22Rv1 (cell line): Measurements from ENCODE around the gene ALDH1A3.

ENCODE experiments used
- H3K27ac ChIP-seq: fragments of 450-650 bp; 2 replicates; pipeline ENCODE4 v1.5.1; 2017
- ZFX ChIP-seq: fragments of 450-650 bp; IDR thresholded peaks from 2 replicates; pipeline ENCODE4 v1.6.1; 2017; ENCODE audit warnings: antibody characterized with exemption, borderline replicate concordance
- TF ChIP-seq, protein P1 (sequence below): fragments of 450-650 bp; IDR thresholded peaks from 2 replicates; pipeline ENCODE4 v1.5.1; 2017; ENCODE audit warnings: mild to moderate bottlenecking

ALDH1A3 gene

DNA sequence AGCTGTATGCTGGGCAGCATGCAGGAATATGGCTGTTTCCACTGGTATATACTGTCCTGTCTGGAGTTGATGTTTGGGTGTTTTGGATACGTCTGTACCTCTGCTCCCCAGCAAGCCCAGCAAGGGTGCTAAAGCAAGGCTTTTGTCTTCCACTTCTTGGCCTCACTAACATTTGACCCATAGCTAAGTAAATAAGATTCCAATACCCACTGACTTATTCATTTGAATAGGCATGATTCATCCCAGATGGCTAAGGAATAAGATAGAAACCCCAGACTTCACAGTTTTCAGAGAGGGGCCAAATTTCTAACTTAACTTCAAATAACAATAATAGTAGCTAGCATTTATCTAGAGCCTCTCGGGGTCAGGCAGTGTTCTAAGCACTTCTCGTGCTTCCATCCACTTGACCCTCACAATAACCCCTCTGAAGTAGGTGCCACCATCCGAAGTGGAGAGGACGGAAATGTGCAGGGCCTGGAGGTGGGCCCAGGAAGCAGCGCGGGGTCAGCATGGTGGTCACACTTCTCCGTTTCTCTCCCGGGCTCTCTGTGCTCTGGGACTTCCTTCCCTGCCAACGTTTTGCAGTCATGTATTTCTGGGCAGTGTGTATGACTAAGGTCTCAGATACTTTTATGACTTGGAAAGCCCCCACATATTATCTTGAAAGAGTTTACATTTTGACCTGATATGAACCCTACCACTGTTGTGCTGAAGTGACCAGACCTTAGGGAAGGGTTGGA is 78.9 kb downstream of the ALDH1A3 start:
- TF ChIP-seq, protein P1, sequence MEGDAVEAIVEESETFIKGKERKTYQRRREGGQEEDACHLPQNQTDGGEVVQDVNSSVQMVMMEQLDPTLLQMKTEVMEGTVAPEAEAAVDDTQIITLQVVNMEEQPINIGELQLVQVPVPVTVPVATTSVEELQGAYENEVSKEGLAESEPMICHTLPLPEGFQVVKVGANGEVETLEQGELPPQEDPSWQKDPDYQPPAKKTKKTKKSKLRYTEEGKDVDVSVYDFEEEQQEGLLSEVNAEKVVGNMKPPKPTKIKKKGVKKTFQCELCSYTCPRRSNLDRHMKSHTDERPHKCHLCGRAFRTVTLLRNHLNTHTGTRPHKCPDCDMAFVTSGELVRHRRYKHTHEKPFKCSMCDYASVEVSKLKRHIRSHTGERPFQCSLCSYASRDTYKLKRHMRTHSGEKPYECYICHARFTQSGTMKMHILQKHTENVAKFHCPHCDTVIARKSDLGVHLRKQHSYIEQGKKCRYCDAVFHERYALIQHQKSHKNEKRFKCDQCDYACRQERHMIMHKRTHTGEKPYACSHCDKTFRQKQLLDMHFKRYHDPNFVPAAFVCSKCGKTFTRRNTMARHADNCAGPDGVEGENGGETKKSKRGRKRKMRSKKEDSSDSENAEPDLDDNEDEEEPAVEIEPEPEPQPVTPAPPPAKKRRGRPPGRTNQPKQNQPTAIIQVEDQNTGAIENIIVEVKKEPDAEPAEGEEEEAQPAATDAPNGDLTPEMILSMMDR, result no peak
- no peak for TF ChIP-seq ZFX
- no peak overlapping the region for H3K27ac ChIP-seq

DNA sequence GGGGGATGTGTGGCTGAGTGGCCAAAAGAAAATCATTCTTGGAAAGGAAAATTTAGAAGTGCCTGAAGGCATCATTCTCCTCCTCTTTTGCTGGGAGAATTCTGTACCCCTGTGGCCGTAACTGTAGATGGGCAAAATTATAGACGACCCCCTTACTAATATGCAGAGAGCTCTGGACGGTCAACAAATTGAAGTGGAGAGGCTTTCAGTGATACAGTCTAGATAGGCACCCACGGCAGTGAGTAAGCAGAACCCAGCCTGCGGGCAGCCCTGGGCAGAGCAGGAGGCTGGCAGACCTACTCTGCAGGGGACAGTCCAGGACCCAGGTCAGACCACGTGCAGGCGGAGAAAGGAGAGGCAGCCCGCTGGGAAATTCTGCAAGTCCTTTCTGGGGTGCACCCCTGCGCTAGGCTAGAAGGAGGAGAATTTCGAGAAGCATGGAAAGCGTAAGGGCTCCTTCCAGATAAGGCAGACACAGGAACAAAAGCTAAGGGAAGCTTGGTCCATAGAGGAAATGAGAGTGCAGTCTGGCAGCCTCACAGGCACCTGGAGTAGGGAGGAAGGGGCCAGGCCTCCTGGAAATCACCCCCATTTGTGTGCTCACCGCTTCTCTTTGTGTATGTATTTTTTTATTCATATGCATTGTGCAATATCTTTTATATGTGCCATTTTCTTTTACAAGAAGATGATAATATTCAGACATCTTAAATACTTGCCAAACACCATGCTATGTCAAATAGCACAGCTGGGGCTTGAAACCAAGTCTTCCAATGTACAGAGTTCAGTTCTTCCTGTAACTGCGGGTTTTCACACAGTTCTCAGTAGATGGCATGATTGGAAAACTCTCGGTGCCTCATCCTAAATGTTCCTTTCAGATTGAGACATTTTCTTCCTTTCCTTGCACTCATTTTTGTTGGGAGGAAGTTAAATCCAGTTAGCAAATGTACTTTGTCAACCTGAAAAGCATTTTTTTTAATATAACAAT is 79.7 kb downstream of the ALDH1A3 start:
- TF ChIP-seq, protein P1, result no peak
- no peak for TF ChIP-seq ZFX
- no peak overlapping the region for H3K27ac ChIP-seq
